Endodermal cell (in vitro differentiated cells): Measurements from ENCODE around the gene CNTF. TPM values are rescaled to one million over a fixed set of nuclear protein-coding genes. Genes with fewer than 3 reads are reported as not detected.

Source experiments
- DNase-seq: peaks from one replicate; pipeline ENCODE4 v3.0.0-alpha.2; 2017
- H3K27ac ChIP-seq: 2 replicates; pipeline ENCODE4 v1.5.1; 2013; ENCODE audit warnings: mild to moderate bottlenecking, low read depth, low read length, moderate library complexity
- H3K27me3 ChIP-seq: 2 replicates; pipeline ENCODE4 v1.6.1; 2013; ENCODE audit warnings: mild to moderate bottlenecking, low read length, moderate library complexity; ENCODE audit not compliant: insufficient read depth, control insufficient read depth, poor library complexity, severe bottlenecking
- H3K36me3 ChIP-seq: 2 replicates; pipeline ENCODE4 v1.7.0; 2013; ENCODE audit warnings: mild to moderate bottlenecking, low read length, moderate library complexity; ENCODE audit not compliant: control insufficient read depth, insufficient read depth
- H3K4me1 ChIP-seq: one replicate; pipeline ENCODE4 v1.7.0; 2013; ENCODE audit warnings: low read length; ENCODE audit not compliant: control insufficient read depth, insufficient read depth
- H3K4me3 ChIP-seq: 2 replicates; pipeline ENCODE4 v1.5.1; 2013; ENCODE audit warnings: mild to moderate bottlenecking, low read length, moderate library complexity
- H3K9ac ChIP-seq: 2 replicates; pipeline ENCODE4 v1.6.1; 2013; ENCODE audit warnings: mild to moderate bottlenecking, low read length, moderate library complexity; ENCODE audit not compliant: poor library complexity, severe bottlenecking; ENCODE audit errors: extremely low read depth
- H3K9me3 ChIP-seq: 2 replicates; pipeline ENCODE4 v1.6.1; 2013; ENCODE audit warnings: mild to moderate bottlenecking, low read length, moderate library complexity; ENCODE audit not compliant: control insufficient read depth
- H3K27ac Mint-ChIP-seq: 2 replicates; pipeline ENCODE4 v1.8.0; 2020; ENCODE audit warnings: mixed read lengths
- H3K27me3 Mint-ChIP-seq: 2 replicates; pipeline ENCODE4 v1.8.0; 2021; ENCODE audit warnings: mild to moderate bottlenecking, mixed read lengths; ENCODE audit not compliant: insufficient read depth
- H3K36me3 Mint-ChIP-seq: 2 replicates; pipeline ENCODE4 v1.8.0; 2020; ENCODE audit warnings: low read depth, mixed read lengths
- H3K4me1 Mint-ChIP-seq: 2 replicates; pipeline ENCODE4 v1.8.0; 2020; ENCODE audit warnings: mixed read lengths
- H3K4me3 Mint-ChIP-seq: 2 replicates; pipeline ENCODE4 v1.8.0; 2020; ENCODE audit warnings: mild to moderate bottlenecking, moderate library complexity, mixed read lengths
- H3K9me3 Mint-ChIP-seq: 2 replicates; pipeline ENCODE4 v1.8.0; 2020; ENCODE audit warnings: mild to moderate bottlenecking, mixed read lengths
- WGBS, 2 experiments: methylation state at CpG; one replicate each; pipeline versions ENCODE4 v1.1.5 to v1.1.7; 2013; ENCODE audit warnings: missing lambda C conversion rate in 2 of 2, mixed read lengths in 1 of 2; ENCODE audit not compliant: insufficient coverage in 1 of 2, insufficient read length in 1 of 2; 5-methylcytosine and 5-hydroxymethylcytosine counted together
- total RNA-seq, 2 donors: library from RNA; stranded (reverse); fragmentation: NEBNext Ultra II Directional in 1 of 2; extraction: Animal tissue kit (Norgen Biotek cat#: 25700) in 1 of 2; gene quantifications; 2 replicates in 1 of 2; 3 replicates in 1 of 2; pipeline ENCODE4 v1.2.1, GENCODE V29; 2021
- TF ChIP-seq, protein P1 (sequence below): fragments of 200-600 bp; sonication (generic); conservative IDR thresholded peaks from 2 replicates; pipeline ENCODE4 v1.5.0; 2021; ENCODE audit warnings: antibody characterized with exemption, mild to moderate bottlenecking

Gene CNTF
- total RNA-seq, 2 donors from 2014 or later: 1.7 to 3.7 TPM

DNA sequence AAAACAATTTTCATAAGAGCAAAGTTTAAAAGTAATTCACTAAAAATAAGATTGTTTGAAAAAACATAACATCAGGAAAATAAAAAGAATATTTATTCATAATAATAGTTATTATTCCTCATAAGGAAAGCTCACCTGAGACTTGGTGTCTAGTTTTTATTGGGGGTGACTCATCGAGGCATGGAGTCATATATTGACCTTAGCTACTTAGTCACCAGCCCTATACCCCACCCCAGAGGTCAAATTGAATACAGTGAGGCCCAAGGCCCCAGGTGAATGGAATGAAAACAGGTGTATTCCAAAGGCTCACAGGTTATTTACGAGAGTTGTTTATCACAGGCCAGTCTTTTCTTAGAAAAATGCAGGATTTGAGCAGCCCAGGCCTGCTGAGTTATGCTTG lies 36.9 kb downstream of the CNTF start:
- H3K9me3 Mint-ChIP-seq: peaks cover 2% of the 10 kb centered on the region
- Histone ChIP-seq H3K36me3 (no peaks in the 10 kb centered on the region), H3K4me1 (no peaks in the 10 kb centered on the region), H3K9ac (no peak overlapping the region), H3K27ac (no peak overlapping the region), H3K27me3 (no peaks in the 10 kb centered on the region), H3K4me3 (no peak overlapping the region), H3K9me3 (no peaks in the 10 kb centered on the region)
- no peak for DNase-seq
- TF ChIP-seq, protein P1, sequence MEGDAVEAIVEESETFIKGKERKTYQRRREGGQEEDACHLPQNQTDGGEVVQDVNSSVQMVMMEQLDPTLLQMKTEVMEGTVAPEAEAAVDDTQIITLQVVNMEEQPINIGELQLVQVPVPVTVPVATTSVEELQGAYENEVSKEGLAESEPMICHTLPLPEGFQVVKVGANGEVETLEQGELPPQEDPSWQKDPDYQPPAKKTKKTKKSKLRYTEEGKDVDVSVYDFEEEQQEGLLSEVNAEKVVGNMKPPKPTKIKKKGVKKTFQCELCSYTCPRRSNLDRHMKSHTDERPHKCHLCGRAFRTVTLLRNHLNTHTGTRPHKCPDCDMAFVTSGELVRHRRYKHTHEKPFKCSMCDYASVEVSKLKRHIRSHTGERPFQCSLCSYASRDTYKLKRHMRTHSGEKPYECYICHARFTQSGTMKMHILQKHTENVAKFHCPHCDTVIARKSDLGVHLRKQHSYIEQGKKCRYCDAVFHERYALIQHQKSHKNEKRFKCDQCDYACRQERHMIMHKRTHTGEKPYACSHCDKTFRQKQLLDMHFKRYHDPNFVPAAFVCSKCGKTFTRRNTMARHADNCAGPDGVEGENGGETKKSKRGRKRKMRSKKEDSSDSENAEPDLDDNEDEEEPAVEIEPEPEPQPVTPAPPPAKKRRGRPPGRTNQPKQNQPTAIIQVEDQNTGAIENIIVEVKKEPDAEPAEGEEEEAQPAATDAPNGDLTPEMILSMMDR: no peak
- H3K27ac Mint-ChIP-seq: no peak overlapping the region
- H3K36me3 Mint-ChIP-seq: no peaks in the 10 kb centered on the region
- no peaks in the 10 kb centered on the region for H3K4me1 Mint-ChIP-seq
- H3K27me3 Mint-ChIP-seq: peaks cover 6% of the 10 kb centered on the region
- no peak overlapping the region for H3K4me3 Mint-ChIP-seq
- 50 to 65% methylated on average over 1 to 2 of the region's 2 CpGs for WGBS, 2 experiments

GRCh38 chr11:58659910-58660570 lies 37.6 kb downstream of the CNTF start:
- Histone ChIP-seq H3K4me1 (no peaks in the 10 kb centered on the region), H3K9me3 (no peaks in the 10 kb centered on the region), H3K4me3 (no peak overlapping the region), H3K27me3 (no peaks in the 10 kb centered on the region), H3K27ac (no peak overlapping the region), H3K36me3 (no peaks in the 10 kb centered on the region), H3K9ac (no peak overlapping the region)
- Mint-ChIP-seq H3K4me1 (no peaks in the 10 kb centered on the region), H3K27ac (no peak overlapping the region), H3K4me3 (no peak overlapping the region), H3K9me3 (peaks cover 5% of the 10 kb centered on the region), H3K36me3 (no peaks in the 10 kb centered on the region), H3K27me3 (peaks cover 3% of the 10 kb centered on the region)
- no peak for DNase-seq
- WGBS, 2 experiments: 83 to 94% methylated on average over 2 to 5 of the region's 5 CpGs
- TF ChIP-seq, protein P1: no peak

DNA sequence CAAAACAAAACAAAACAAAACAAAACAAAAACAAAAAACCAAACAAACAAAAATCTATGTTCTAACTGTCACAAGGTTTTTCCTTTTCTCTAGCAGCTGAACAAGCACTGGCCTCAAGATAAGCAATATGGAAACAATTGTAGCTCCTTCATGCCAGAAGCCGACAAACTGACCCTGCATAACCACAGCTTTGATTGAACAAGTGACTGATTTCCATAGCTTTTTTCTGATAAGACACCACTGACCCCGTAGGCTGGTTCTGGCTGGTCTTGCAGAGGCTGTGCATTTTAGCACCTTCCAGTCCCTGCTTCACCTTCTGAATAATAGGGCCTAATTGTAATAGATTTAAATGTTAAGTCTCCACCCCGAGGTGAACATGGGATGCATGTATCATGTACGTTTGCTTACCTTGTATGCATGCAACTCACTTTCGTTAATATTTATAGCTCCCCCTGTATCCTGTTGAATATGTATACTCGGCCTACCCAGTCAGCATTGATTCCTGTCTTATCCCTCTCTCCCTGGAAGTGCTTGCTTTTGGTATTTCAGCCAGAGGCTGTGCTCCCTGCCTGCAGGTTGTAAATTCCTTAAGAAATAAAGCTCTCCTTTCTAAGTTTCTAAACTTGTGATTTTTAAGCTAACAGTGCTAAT lies 49.6 kb downstream of the CNTF start:
- H3K4me3 ChIP-seq: no peak overlapping the region
- Mint-ChIP-seq H3K36me3 (no peaks in the 10 kb centered on the region), H3K27ac (no peak overlapping the region), H3K4me1 (no peaks in the 10 kb centered on the region), H3K27me3 (no peaks in the 10 kb centered on the region), H3K4me3 (no peak overlapping the region), H3K9me3 (no peaks in the 10 kb centered on the region)
- H3K4me1 ChIP-seq: no peaks in the 10 kb centered on the region
- H3K9ac ChIP-seq: no peak overlapping the region
- 84 to 88% methylated on average over 5 to 6 of the region's 6 CpGs for WGBS, 2 experiments
- no peak overlapping the region for H3K27ac ChIP-seq
- H3K36me3 ChIP-seq: no peaks in the 10 kb centered on the region
- TF ChIP-seq, protein P1: no peak
- no peaks in the 10 kb centered on the region for H3K27me3 ChIP-seq
- DNase-seq: no peak
- H3K9me3 ChIP-seq: no peaks in the 10 kb centered on the region
